Spleen (tissue), 7 donors: ENCODE results near the gene MALT1.

Source experiments
- POLR2A ChIP-seq, 3 donors: fragments of 450-650 bp; IDR thresholded peaks; one replicate each; pipeline ENCODE4 v1.5.1; 2017; ENCODE audit warnings: antibody characterized with exemption in 3 of 3, mild to moderate bottlenecking in 1 of 3
- TF ChIP-seq, protein P1 (sequence below), 11 experiments: fragments of 200-600 bp in 7 of 11; fragments of 450-650 bp in 4 of 11; sonication (generic) in 4 of 11; IDR thresholded peaks in 8 of 11; conservative IDR thresholded peaks in 3 of 11; 1 replicate in 7 of 11; 2 replicates in 4 of 11; pipeline versions ENCODE4 v1.4.0 to v1.8.0; 2016 to 2021; ENCODE audit warnings: antibody characterized with exemption in 11 of 11, inconsistent platforms in 4 of 11, mild to moderate bottlenecking in 1 of 11
- donor health status: DM: no; HTN: no; CAD: no; lungs with moderate emphysema.
- donor health status: DM: no; HTN: no; CAD: no.
- donor health status: DM: no; HTN: no; CAD: no.

DNA sequence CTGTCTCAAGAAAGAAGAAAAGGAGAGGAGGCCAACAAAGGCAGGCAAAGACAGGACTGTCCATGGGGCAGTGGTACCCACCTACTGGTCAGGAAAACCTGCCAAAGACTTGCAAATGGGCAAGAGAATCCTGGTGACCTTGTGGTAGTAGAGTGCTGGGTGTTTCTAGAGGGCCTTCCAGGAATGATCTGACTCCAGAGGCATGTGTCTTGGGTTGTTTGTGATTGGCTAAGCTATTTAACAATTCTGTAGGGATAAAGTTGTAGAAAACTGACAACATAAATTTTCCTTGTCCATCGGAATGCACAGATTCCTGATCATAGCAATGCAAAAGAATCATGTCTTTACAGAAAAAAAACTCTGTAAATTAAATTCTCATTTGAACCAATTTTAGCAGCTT is 125.0 kb downstream of the MALT1 start:
- no peak for TF ChIP-seq POLR2A (IDR thresholded peaks at IDR 0.05)
- TF ChIP-seq, protein P1, sequence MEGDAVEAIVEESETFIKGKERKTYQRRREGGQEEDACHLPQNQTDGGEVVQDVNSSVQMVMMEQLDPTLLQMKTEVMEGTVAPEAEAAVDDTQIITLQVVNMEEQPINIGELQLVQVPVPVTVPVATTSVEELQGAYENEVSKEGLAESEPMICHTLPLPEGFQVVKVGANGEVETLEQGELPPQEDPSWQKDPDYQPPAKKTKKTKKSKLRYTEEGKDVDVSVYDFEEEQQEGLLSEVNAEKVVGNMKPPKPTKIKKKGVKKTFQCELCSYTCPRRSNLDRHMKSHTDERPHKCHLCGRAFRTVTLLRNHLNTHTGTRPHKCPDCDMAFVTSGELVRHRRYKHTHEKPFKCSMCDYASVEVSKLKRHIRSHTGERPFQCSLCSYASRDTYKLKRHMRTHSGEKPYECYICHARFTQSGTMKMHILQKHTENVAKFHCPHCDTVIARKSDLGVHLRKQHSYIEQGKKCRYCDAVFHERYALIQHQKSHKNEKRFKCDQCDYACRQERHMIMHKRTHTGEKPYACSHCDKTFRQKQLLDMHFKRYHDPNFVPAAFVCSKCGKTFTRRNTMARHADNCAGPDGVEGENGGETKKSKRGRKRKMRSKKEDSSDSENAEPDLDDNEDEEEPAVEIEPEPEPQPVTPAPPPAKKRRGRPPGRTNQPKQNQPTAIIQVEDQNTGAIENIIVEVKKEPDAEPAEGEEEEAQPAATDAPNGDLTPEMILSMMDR (IDR thresholded peaks at IDR 0.05 in 8 of 11, conservative IDR thresholded peaks at IDR 0.05 in 3 of 11), result no peak
